ENCODE data around the gene PRRC1.
"Not testable (repeated sequence)": the region's sequence is repeated elsewhere in the genome, so short reads cannot be mapped to it uniquely, and the experiment has no call there.

PRRC1 gene

GRCh38 chr5:127517480-127518318 is at the start of gene PRRC1:
Gene PRRC1, plus strand, starts transcription at chr5:127517640. Its CDS starts 5,840 bp downstream, at chr5:127523480.
- DNase-seq (ENCODE audit: low spot score): peak; percentile 85

DNA sequence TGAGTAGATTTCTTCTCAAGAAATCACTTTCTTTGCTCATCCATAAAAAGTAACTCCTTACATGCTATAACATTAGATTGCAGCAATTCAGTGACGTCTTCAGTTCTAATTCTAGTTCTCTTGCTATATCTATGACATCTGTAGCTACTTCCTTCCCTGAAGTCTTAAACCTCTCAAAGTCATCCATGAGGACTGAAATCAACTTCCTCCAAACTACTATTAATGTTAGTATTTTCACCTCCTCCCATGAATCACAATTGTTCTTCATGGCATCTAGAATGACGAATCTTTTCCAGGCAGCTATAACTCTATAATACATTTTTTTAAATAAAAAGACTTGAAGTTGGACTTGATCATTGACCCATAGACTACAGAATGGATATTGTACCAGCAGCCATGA is 46.2 kb upstream of the PRRC1 start:
- no peak for DNase-seq (ENCODE audit: low spot score)

DNA sequence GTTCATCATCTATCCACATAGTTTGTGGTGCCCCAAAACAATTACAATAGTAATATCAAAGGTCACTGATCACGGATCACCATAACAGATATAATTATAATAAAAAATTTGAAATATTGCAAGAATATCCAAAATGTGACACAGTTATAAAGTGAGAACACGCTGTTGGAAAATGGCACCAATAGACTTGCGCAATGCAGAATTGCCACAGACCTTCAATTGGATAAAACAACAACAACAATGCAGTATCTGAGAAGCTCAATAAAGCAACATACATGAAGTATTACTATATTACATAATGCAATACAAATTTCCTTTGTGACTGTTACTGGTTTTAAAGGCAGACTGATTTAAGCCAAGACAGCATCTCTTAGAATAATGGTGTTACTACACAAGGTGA is 44.7 kb upstream of the PRRC1 start:
- no peak for DNase-seq (ENCODE audit: low spot score)

- no peak for DNase-seq (ENCODE audit: low spot score)
These were observed 31.0 kb upstream of the PRRC1 start for GRCh38 chr5:127486471-127486870.

DNA sequence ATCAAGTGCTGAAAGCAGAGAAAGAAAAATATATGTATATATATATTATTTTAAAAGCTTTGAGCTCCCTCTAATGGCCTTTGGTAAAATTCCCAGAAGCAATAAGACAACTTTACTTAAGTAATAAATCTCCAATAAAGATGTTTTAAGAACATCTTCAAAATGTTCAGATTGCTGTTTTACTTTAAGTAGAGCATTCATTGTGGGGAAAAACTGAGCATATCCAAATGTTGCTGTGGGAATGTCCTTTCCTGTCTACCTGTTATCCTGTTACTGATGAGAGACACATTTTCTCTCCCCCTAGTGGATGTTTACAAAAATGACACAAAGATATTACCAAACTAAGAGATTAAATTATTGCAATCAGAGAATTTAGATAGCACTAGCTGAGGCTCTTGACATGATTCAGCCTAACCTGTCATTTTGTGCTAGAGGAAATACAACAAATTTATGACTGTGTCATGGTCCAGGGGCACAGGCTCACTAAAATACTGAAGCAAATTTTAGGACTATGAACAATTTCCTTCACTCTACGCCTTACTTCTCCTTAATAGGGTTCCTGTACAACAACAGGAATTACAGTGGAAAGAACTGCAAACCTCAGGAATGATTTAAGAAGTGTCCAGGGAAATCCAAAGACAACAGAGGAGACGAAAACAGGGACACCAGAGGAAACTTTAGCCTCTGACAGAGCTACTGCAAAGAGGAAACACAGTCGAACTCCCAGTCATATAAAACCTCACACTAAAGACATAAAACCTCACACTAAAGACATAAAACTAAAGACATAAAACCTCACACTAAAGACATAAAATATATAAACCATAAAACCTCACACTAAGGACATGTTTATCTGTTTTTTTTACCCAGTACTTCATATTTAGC is 24.3 kb upstream of the PRRC1 start:
- peak; percentile 50 for DNase-seq (ENCODE audit: low spot score)

DNA sequence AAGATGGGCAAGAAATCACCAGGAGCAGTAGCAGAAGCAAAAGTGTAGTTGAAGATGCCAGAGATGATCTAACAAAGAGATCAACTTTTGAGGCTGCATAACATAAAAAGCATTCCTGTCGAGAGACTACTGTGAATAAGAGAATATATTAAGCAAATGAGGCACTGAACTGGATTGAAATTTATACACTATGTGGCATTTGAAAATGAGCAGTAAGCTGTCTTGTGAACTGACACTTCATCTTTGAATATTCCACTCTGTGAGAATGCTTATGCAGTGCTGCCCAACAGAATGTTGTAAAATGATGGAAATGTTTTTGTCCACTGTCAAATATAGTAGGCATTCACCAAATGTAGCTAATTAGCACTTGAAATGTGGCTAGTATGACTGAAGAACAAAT is 18.9 kb upstream of the PRRC1 start:
- no peak for DNase-seq (ENCODE audit: low spot score)

DNA sequence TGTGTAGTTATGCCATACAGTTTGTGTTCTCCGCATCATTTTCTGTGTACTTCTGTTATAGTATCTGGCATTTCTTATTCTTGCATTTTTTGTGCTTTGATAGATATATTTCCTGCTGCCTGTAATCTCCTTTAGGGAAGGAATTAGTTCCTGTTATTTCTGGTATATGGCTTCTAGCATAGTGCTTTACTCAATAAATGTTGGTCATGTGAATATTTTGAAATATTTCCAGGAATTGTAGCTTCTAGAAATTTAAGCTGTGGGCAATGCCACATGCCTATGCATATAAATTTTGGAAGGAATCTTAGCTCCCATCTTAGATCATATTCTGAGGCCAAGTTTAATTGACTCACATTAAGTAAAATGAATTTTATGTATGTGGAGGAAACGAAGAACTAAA is 11.5 kb upstream of the PRRC1 start:
- no peak for DNase-seq (ENCODE audit: low spot score)

GRCh38 chr5:127506616-127507015 is 10.8 kb upstream of the PRRC1 start:
- DNase-seq (ENCODE audit: low spot score): no peak

DNA sequence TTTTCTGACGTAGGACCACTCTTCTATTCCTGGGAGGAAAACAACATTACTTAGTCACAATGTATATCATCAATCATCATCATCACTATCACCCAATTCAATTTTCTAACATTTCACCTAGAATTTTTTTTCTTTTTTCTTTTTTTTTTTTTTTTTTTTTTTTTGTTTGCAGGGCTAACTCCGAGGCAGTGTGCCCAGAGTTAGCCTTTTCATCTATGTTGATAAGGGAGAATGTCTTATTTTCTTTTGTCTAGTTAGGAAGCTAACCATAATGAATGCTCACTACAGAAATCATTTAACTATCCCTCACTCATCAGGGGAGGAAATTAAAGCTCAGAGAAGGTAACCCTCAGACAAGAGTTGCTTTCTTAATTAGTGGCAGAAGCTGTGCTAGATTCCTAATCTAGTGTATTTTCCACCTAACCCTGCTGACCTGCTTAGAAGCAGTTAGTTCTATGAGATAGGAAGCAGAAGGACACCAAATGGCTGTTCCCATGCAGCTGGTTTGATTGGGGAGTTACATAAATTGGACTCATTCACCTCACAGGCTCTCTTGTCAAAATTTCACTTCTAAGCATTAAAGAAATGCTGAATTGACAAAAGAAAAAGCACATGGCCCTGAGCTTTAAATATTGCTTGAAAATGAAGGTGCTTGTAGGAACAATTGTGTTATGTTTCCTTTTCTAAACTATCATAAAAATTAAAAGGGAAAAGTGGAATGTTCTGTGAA is 8.6 kb upstream of the PRRC1 start:
- DNase-seq (ENCODE audit: low spot score): no peak

DNA sequence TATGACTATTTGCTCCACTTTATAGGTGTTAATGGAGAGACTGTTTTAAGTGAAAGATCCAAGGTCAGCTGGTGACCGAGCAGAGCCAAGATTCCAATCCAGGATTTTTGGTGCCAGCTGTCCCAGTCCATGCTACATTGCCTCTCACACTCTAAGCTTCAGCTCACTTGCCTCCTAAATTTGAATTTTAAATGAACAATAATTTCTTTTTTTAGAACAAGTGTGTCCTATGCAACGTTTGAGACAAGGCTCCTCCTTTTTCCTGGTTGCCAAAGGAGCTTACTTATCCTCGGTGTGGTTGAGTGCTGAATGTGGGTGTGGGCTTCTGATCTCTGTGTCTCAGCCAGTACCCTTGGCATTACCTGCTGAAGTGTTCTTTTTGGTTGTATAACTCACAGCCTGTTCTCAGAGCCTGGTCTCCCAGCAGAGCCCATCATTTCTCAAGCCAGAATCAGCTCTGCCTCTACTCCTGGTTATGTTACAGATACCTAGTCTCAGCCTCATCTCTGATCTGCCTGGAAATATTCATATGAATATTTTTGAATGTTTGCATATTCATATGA is 4.0 kb upstream of the PRRC1 start:
- DNase-seq (ENCODE audit: low spot score): no peak

- DNase-seq (ENCODE audit: low spot score): no peak
These were observed 2.6 kb upstream of the PRRC1 start for GRCh38 chr5:127514816-127515215.

DNA sequence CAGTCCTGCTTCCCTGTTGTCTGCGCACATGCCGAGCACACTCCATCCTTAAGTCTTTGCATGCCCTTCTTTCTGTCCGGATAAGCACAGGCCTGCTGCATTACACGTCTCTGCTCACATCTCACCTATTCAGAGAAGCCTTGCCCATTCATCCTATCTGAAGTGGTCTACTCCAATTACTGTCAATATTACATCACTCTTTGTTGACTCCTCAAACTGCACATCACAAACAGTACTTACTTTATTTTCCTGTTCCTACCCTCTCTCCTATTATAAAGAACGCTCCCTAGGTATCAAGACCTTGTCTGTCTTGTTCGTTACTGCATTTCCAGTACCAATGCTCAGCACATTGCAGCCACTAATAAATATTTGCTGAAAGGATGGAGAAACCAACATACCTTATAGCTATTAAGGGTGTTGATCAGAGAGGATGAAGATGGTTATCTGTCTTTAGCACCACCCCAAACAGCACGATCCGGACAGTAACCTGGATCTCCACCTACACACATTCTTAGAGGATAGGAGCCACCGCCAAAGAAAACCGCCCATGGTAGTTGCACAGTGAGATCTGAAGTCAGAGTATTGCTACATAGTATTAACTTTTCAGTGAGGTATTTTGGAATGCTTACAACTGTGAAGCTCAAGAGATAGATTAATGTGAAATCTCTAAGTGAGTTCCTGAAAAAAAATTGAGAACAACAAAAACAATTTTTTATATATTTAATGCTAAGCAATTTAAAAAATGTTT is 1.6 kb upstream of the PRRC1 start:
- DNase-seq (ENCODE audit: low spot score): no peak

- DNase-seq (ENCODE audit: low spot score): no peak
These were observed 345 bp upstream of the PRRC1 start for GRCh38 chr5:127517110-127517479.

DNA sequence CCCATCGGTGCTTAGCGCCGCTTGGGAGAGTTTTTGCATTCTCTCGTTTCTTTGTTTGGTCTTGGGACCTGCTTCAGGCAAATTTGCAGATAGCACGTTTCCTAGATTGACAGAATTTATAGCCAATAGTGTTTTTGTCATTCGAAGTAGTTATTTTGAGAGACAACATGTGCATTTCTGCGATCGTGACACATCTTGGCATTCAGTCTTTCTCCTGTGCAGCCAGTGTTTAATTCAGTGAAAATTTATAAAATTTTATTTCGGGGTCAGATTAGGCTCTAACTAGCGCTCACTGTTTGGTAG is 830 bp downstream of the PRRC1 start:
- no peak for DNase-seq (ENCODE audit: low spot score)

DNA sequence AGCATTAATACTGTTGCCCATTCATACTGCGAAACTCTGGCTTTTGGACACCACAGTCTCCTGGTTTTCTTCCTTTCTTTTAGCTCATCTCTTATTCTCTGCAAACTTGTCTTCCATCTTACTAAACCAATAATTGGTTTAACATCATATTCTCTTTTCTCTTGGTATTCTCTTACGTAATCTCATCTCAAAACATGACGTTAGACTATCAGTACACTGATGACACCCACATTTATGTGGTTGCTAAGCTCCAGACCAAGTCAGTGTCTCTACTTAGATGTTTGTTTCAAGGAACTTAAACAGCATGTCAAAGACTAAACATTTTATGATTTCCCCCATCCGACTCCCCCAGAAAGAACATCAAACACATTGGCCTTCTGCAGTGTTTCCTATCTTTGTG is 2.1 kb downstream of the PRRC1 start:
- DNase-seq (ENCODE audit: low spot score): no peak

DNA sequence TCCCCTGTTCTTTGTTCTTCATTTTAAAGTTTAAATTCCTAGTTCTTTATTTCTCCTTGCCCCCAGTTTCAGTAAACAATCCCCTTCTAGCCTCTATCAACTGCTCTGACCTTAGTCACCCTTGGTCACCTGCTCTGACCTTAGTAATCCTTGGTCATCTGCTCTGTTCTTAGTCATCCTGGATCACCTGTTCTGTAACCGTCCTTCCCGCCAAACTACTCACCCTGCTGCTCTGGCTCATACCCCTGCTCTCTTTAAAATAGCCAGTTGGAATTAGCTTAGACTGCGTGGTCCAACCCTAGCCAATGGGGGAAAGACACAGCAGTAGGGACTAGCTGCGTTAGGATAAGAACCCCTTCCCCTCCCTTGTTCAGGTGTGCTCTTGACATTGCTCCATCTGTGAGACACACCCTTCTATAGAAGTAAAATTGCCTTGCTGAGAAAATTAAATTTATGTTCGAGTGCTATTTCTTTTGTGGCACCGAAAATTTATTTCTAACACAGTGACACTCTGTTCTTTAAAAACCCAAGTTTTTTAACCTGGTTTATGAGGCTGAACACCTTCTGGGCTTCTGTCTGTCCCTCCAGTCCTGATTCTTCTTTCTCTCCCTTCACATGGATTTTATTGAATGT is 3.8 kb downstream of the PRRC1 start:
- DNase-seq (ENCODE audit: low spot score): no peak

DNA sequence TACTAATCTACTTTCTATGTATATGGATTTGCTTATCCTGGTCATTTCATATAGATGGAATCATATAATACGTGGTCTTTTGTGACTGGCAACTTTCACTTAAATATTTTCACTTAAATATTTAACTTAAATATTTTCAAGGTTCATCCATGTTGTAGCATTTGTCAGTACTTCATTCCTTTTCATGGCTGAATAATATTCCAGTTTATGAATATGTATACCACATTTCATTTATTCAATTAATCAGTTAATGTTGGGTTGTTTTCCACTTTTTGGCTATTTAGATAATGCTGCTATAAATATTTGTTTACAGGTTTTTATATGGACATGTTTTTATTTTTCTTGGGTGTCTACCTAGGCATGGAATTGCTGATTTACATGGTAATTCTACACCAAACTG is 7.7 kb downstream of the PRRC1 start:
- DNase-seq (ENCODE audit: low spot score): no peak

- no peak for DNase-seq (ENCODE audit: low spot score)
These were observed 12.7 kb downstream of the PRRC1 start for GRCh38 chr5:127529904-127530682.

- no peak for DNase-seq (ENCODE audit: low spot score)
These were observed 19.2 kb downstream of the PRRC1 start for GRCh38 chr5:127536687-127537086.

- DNase-seq (ENCODE audit: low spot score): not testable (repeated sequence)
These were observed 23.1 kb downstream of the PRRC1 start for GRCh38 chr5:127540553-127540952.

Data from kidney tubule cell (primary cell).